HepG2 (cell line): ENCODE measurements around the gene HLA-G. TPM values are rescaled to one million over a fixed set of nuclear protein-coding genes. Genes with fewer than 3 reads are reported as not detected.

ENCODE experiments used
- ATAC-seq: fragments of 200-7000 bp; cut with Tn5 transposase; 3 replicates; pipeline ENCODE4 v1.9.1; 2020; ENCODE audit warnings: mild to moderate bottlenecking, moderate library complexity
- BruUV-seq: library from RNA; stranded (reverse); fragments of 400-500 nt; replicated peaks from 2 replicates; lab custom pipeline; 2021; lab: Mats Ljungman, UMichigan
- CTCF ChIA-PET: fragments of 300-600 bp; formaldehyde crosslinking; extraction: SDS; loops from one replicate; lab custom pipeline; 2021; ENCODE audit warnings: low total read pairs, inconsistent platforms, low intra/inter-chr PET ratio; lab: Yijun Ruan, JAX
- POLR2A ChIA-PET: fragments of 350-600 bp; sonication (Branson Sonifier 250); formaldehyde crosslinking; loops from one replicate; lab custom pipeline; 2020; ENCODE audit warnings: antibody characterized with exemption, inconsistent platforms; lab: Yijun Ruan, JAX
- DNase-seq: peaks from one replicate; pipeline ENCODE4 v3.0.0-alpha.2; 2015; ENCODE audit warnings: low spot score
- FAIRE-seq: peaks from 3 replicates; lab custom pipeline; 2011; peaks lifted over from hg19 to GRCh38; lab: Jason Lieb, UNC
- H2AFZ ChIP-seq: one replicate; pipeline ENCODE4 v1.6.1; 2011; ENCODE audit warnings: low read length, inconsistent platforms
- H3K27ac ChIP-seq: fragments of 300-600 bp; 3 replicates; pipeline ENCODE4 v1.8.0; 2011; ENCODE audit warnings: mixed run types, mild to moderate bottlenecking, mixed read lengths, low read length, inconsistent platforms; ENCODE audit not compliant: insufficient read depth; ENCODE audit errors: extremely low read length
- H3K27me3 ChIP-seq, 2 experiments: fragments of 200-600 bp in 1 of 2; 2 replicates in 1 of 2; 3 replicates in 1 of 2; pipeline versions ENCODE4 v1.6.0 to v1.8.0; 2011; ENCODE audit warnings: low read length in 2 of 2, mild to moderate bottlenecking in 2 of 2, moderate library complexity in 2 of 2, inconsistent platforms in 1 of 2; ENCODE audit not compliant: insufficient read depth in 2 of 2, control insufficient read depth in 1 of 2
- H3K36me3 ChIP-seq, 2 experiments: fragments of 200-600 bp in 1 of 2; replicated peaks in 1 of 2; 2 replicates in 1 of 2; 3 replicates in 1 of 2; pipeline versions ENCODE4 v1.5.1 to v1.8.0; 2011; ENCODE audit warnings: low read length in 2 of 2, inconsistent platforms in 1 of 2; ENCODE audit not compliant: insufficient read depth in 2 of 2, control insufficient read depth in 1 of 2
- H3K4me1 ChIP-seq: 2 replicates; pipeline ENCODE4 v1.5.1; 2012; ENCODE audit warnings: low read length, inconsistent platforms; ENCODE audit not compliant: insufficient read depth
- H3K4me2 ChIP-seq: 2 replicates; pipeline ENCODE4 v1.6.0; 2011; ENCODE audit warnings: low read depth, low read length, inconsistent platforms
- H3K4me3 ChIP-seq, 3 experiments: fragments of 200-600 bp in 1 of 3; sonication (generic), shearing (Covaris generic) in 1 of 3; replicated peaks in 1 of 3; 2 replicates each; pipeline ENCODE4 v1.5.1; 2011 to 2016; ENCODE audit warnings: low read length in 3 of 3, inconsistent platforms in 2 of 3, low read depth in 2 of 3, mild to moderate bottlenecking in 2 of 3, control low read depth in 1 of 3, mixed read lengths in 1 of 3; ENCODE audit not compliant: insufficient read depth in 1 of 3
- H3K79me2 ChIP-seq: one replicate; pipeline ENCODE4 v1.6.1; 2011; ENCODE audit warnings: low read length, inconsistent platforms; ENCODE audit not compliant: insufficient read depth
- H3K9ac ChIP-seq: 2 replicates; pipeline ENCODE4 v1.6.0; 2011; ENCODE audit warnings: mild to moderate bottlenecking, low read depth, low read length, inconsistent platforms; ENCODE audit not compliant: insufficient read depth
- H3K9me3 ChIP-seq: 2 replicates; pipeline ENCODE4 v1.5.1; 2012; ENCODE audit warnings: mild to moderate bottlenecking, low read length
- H4K20me1 ChIP-seq: 2 replicates; pipeline ENCODE4 v1.6.0; 2011; ENCODE audit warnings: inconsistent platforms, mild to moderate bottlenecking, low read length, moderate library complexity; ENCODE audit not compliant: insufficient read depth
- CBX5 ChIP-seq: sonication (generic); formaldehyde crosslinking; IDR thresholded peaks from 2 replicates; pipeline ENCODE4 v1.4.0; 2020; ENCODE audit warnings: missing genetic modification reagents, borderline replicate concordance
- CENPT ChIP-seq: sonication (generic); formaldehyde crosslinking; IDR thresholded peaks from 2 replicates; pipeline ENCODE4 v1.8.0; 2022; ENCODE audit warnings: low read depth, mild to moderate bottlenecking, moderate library complexity, missing genetic modification reagents
- CREB1 ChIP-seq, 2 experiments: fragments of 450-650 bp in 1 of 2; IDR thresholded peaks; 2 replicates each; pipeline ENCODE4 v1.6.1; 2016 to 2017; ENCODE audit warnings: control low read depth in 1 of 2, mild to moderate bottlenecking in 1 of 2, missing compliant biosample characterization in 1 of 2, missing genetic modification characterization in 1 of 2
- FOSL2 ChIP-seq: sonication (generic); formaldehyde crosslinking; IDR thresholded peaks from 2 replicates; pipeline ENCODE4 v1.4.0; 2020; ENCODE audit warnings: missing genetic modification reagents
- GABPA ChIP-seq, 2 experiments: IDR thresholded peaks; 2 replicates each; pipeline ENCODE4 v1.6.1; 2011 to 2016; ENCODE audit warnings: low read depth in 2 of 2, low read length in 1 of 2, missing biosample characterization in 1 of 2, missing genetic modification characterization in 1 of 2
- GMEB2 ChIP-seq: IDR thresholded peaks from 2 replicates; pipeline ENCODE4 v1.6.1; 2016; ENCODE audit warnings: missing biosample characterization, missing genetic modification reagents, low read depth
- HMGXB4 ChIP-seq, 2 experiments: sonication (generic) in 1 of 2; formaldehyde crosslinking in 1 of 2; IDR thresholded peaks; 2 replicates each; pipeline versions ENCODE4 v1.4.0 to v1.6.1; 2018 to 2020; ENCODE audit warnings: missing genetic modification reagents in 2 of 2, borderline replicate concordance in 1 of 2, low read depth in 1 of 2, mild to moderate bottlenecking in 1 of 2, missing biosample characterization in 1 of 2
- HNRNPL ChIP-seq: fragments of 200-400 bp; formaldehyde crosslinking; IDR thresholded peaks from 2 replicates; pipeline ENCODE4 v1.6.1; 2017; ENCODE audit warnings: mild to moderate bottlenecking, low read depth, low read length
- POLR2A ChIP-seq, 2 experiments: IDR thresholded peaks; 2 replicates each; pipeline ENCODE4 v1.6.1; 2011; ENCODE audit warnings: low read depth in 2 of 2, low read length in 2 of 2, mild to moderate bottlenecking in 1 of 2, moderate library complexity in 1 of 2; ENCODE audit not compliant: insufficient read depth in 1 of 2
- ZNF644 ChIP-seq: IDR thresholded peaks from 2 replicates; pipeline ENCODE4 v1.6.1; 2016; ENCODE audit warnings: low read depth
- ZNF646 ChIP-seq: sonication (generic); formaldehyde crosslinking; IDR thresholded peaks from 2 replicates; pipeline ENCODE4 v1.9.0; 2021; ENCODE audit warnings: mild to moderate bottlenecking, missing genetic modification reagents
- ZZZ3 ChIP-seq: sonication (generic); formaldehyde crosslinking; IDR thresholded peaks from 2 replicates; pipeline ENCODE4 v1.4.0; 2020; ENCODE audit warnings: missing genetic modification reagents, mild to moderate bottlenecking, borderline replicate concordance
- WGBS: methylation state at CpG from one replicate; pipeline ENCODE4 v1.1.6; 2017; ENCODE audit warnings: low lambda C conversion rate; 5-methylcytosine and 5-hydroxymethylcytosine counted together
- in situ Hi-C: cut with HindIII; loops from 2 replicates; pipeline ENCODE4 v1.10.0; 2017; ENCODE audit warnings: low pct_unique_long_range_greater_than_20kb; ENCODE audit not compliant: extremely low pct_ligation_motif_present
- intact Hi-C: fragments of 100-400 bp; cut with micrococcal nuclease; formaldehyde crosslinking; loops from one replicate; pipeline ENCODE4 v1.10.0; 2022; ENCODE audit not compliant: unreplicated experiment
- polyA plus RNA-seq, 8 experiments: library from polyadenylated mRNA; depleted of rRNA in 3 of 8; stranded (reverse) in 7 of 8; unstranded in 1 of 8; fragments of >200 nt; fragmentation: Illumina TruSeq in 4 of 8; extraction: Trizol in 4 of 8; gene quantifications; 2 replicates each; pipeline versions ENCODE4 v1.2.1 to v1.2.3, GENCODE V29; 2011 to 2016; ENCODE audit warnings: low read depth in 4 of 8, missing spikeins in 1 of 8, mixed read lengths in 1 of 8; ENCODE audit not compliant: insufficient read depth in 1 of 8
- total RNA-seq, 5 experiments: library from RNA; depleted of rRNA; stranded (reverse); fragments of >200 nt; fragmentation: Illumina TruSeq; extraction: Trizol; gene quantifications; 2 replicates each; pipeline ENCODE4 v1.2.3, GENCODE V29; 2016; ENCODE audit warnings: low read depth in 1 of 5

HLA-G gene
- total and polyA plus RNA-seq, 2 of the 13 experiments (the other 11 are each of a cell fraction or from before 2014, with no cell fraction given) = 0.29 to 0.30 TPM

GRCh38 chr6:29813809-29814208, 13.8 kb upstream of the HLA-G start:
- H4K20me1 ChIP-seq = no peaks in the 10 kb centered on the region
- H3K4me1 ChIP-seq = peaks cover 14% of the 10 kb centered on the region; the same call in 1 of the 2 replicates
- no TSS peak for BruUV-seq
- no peak overlapping the region for H3K4me3 ChIP-seq
- in situ Hi-C loops (no loop called here), intact Hi-C loops (no loop called here)
- CTCF ChIA-PET = no interaction called here
- no peaks in the 10 kb centered on the region for H3K36me3 ChIP-seq
- H3K4me2 ChIP-seq = peak overlapping the region; percentile 29
- POLR2A ChIA-PET = no interaction called here
- FAIRE-seq (no peak), DNase-seq (peak; percentile 17), ATAC-seq (peak; percentile 80)
- 13% methylated on average over 7 of the region's 7 CpGs for WGBS
- no peak overlapping the region for H3K9ac ChIP-seq
- no peak overlapping the region for H3K27ac ChIP-seq
- H3K79me2 ChIP-seq = no peaks in the 10 kb centered on the region
- H2AFZ ChIP-seq = no peak overlapping the region
- H3K27me3 ChIP-seq = peaks cover 1 to 3% of the 10 kb centered on the region in 2 experiments; a peak in 2 of 5 replicates
- H3K9me3 ChIP-seq = no peaks in the 10 kb centered on the region
- TF ChIP-seq GABPA (IDR thresholded peaks at IDR 0.05; ENCODE audit: low read depth, low read length) (no peak), GABPA (CRISPR knock-in tag; IDR thresholded peaks at IDR 0.05; ENCODE audit: low read depth) (peak; percentile 33; the same call in 1 of the 2 replicates), CBX5 (peak; percentile 16; the same call in 1 of the 2 replicates), ZNF644 (CRISPR knock-in tag) (peak; percentile 40; the same call in 1 of the 2 replicates), ZZZ3 (CRISPR knock-in tag) (no peak), CENPT (CRISPR knock-in tag) (no peak), ZNF646 (CRISPR knock-in tag) (no peak), CREB1 (IDR thresholded peaks at IDR 0.05) (no peak), CREB1 (CRISPR knock-in tag; IDR thresholded peaks at IDR 0.05) (no peak), HNRNPL (no peak), GMEB2 (CRISPR knock-in tag) (no peak), HMGXB4 (CRISPR knock-in tag; IDR thresholded peaks at IDR 0.05; ENCODE audit: borderline replicate concordance in 1 of 2, low read depth in 1 of 2) (0 out of 4 replicates have a peak, but pooled peaks of 1 of the 2 experiments have one; percentile 26), FOSL2 (CRISPR knock-in tag) (peak; percentile 91), POLR2A (IDR thresholded peaks at IDR 0.05; ENCODE audit: insufficient read depth in 1 of 2, low read depth in 2 of 2, low read length in 2 of 2) (no peak)
